Measurements from ENCODE around the gene DOK7.

Gene DOK7

DNA sequence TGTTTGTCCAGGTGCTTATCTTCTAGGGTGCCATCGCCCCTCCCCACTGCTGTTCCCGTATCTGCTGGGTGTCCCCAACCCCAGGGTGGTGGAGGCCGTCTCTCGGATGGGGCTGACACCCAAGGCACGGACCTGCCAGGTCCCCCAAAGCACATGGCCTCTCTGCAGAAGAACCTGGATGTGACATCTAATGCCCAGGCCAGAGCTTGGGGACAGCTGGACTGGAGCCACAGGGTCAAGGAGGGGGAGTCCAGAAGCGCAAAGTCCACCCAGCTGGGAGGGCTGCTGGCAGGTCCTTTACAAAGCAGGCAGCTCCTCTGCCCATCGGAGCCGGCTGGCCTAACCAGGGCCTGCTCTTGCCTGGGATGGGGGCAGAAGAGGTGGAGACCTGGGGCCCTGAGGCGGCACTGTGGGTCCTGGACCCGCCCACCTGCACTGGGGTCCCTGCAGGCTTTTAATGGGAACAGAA, 751 bp upstream of the DOK7 start:
- H3K14ac ChIP-seq (ENCODE audit: low read length) = no peak overlapping the region
- H3K36me3 ChIP-seq (replicated peaks in 1 of 2; ENCODE audit: control insufficient read depth in 2 of 2, insufficient read depth in 2 of 2, low read length in 2 of 2) = no peaks in the 10 kb centered on the region
- no peak overlapping the region for H3K4ac ChIP-seq (ENCODE audit: low read length)
- peaks cover 7 to 36% of the 10 kb centered on the region in 2 donors for H3K4me1 ChIP-seq (ENCODE audit: control insufficient read depth in 2 of 2, insufficient read depth in 1 of 2, low read depth in 1 of 2, low read length in 2 of 2)
- peak overlapping the region; percentile 85 for H2BK15ac ChIP-seq (ENCODE audit: low read length)
- no peak overlapping the region for H3K27ac ChIP-seq (replicated peaks; ENCODE audit: low read length)
- H3K4me2 ChIP-seq (ENCODE audit: insufficient read depth, low read length, poor library complexity, severe bottlenecking) = no peak overlapping the region
- no peak overlapping the region for H3K9ac ChIP-seq (ENCODE audit: low read depth, low read length, poor library complexity)
- no peak for DNase-seq (ENCODE audit: low spot score)
- no peak overlapping the region for H4K8ac ChIP-seq (ENCODE audit: low read depth, low read length)
- H2AK5ac ChIP-seq (ENCODE audit: low read depth, low read length) = peak overlapping the region; percentile 68
- H3K27me3 ChIP-seq (ENCODE audit: control insufficient read depth in 3 of 3, insufficient read depth in 3 of 3, low read depth in 1 of 3, low read length in 3 of 3) = peaks cover 0 to 58% (median 14%) of the 10 kb centered on the region in 3 experiments
- no CpG with 5 or more reads among the region's 10 CpGs for WGBS, 2 donors (ENCODE audit: extremely low coverage in 2 of 2, insufficient read length in 2 of 2, insufficient replicate concordance in 1 of 2)
- no peaks in the 10 kb centered on the region for H3K79me1 ChIP-seq (ENCODE audit: low read depth, low read length)
- no peak overlapping the region for H3K4me3 ChIP-seq (ENCODE audit: low read length in 2 of 2)
- no peak overlapping the region for H3K23ac ChIP-seq (ENCODE audit: low read depth, low read length, poor library complexity)
- H2BK5ac ChIP-seq (ENCODE audit: low read length) = no peak overlapping the region
- H4K91ac ChIP-seq (ENCODE audit: low read depth, low read length, poor library complexity) = no peak overlapping the region
- H2AFZ ChIP-seq (ENCODE audit: low read length) = no peak overlapping the region
- H2BK120ac ChIP-seq (ENCODE audit: low read depth, low read length) = peak overlapping the region; percentile 97
- peak overlapping the region; percentile 59 for H3K18ac ChIP-seq (ENCODE audit: low read length)
- H2BK12ac ChIP-seq (ENCODE audit: low read length) = peak overlapping the region; percentile 43
- peaks cover 2 to 11% of the 10 kb centered on the region in 2 donors for H3K9me3 ChIP-seq (replicated peaks in 1 of 2; ENCODE audit: control insufficient read depth in 2 of 2, insufficient read depth in 1 of 2, low read depth in 1 of 2, low read length in 2 of 2)

DNA sequence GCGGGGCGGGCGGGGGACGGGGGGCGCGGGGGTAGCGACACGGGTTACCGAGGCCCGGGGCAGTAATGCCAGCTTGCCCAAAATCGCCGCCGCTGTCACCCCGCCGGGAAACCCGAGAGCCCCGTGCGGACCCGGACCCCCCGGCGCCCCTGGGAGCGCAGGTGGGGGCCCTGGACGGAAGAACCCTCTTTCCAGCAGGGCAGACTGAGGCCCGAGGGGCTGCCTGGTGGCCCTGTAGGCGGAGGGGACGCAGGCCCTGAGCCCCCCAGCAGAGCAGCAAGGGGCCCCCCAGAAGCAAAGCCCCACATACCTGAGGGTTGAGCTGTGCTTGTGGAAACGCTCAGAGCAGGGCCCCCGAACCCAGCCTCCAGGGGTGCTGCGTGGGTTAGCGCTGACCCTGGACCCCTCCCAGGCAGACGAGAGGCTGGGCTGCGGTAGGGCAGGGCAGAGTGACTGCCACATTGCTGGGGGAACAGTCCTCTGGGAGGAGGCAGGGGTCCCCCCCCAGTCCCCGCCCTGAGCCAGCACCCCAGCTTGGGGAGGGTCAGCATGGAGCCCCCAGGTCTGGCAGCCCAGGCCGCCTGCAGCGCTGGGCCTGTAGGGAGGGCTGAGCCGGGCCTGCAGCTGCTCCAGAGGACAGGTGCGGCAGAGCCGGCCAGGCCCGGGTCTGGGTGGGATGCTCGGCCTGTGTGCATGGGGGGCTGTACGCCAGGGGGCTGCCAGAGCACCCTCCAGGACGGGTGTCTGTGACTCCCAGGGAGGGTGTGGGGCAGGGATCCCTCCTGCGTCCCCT, 646 bp downstream of the DOK7 start:
- Histone ChIP-seq H3K4me2 (ENCODE audit: insufficient read depth, low read length, poor library complexity, severe bottlenecking) (no peak overlapping the region), H4K8ac (ENCODE audit: low read depth, low read length) (no peak overlapping the region), H3K4me1 (ENCODE audit: control insufficient read depth in 2 of 2, insufficient read depth in 1 of 2, low read depth in 1 of 2, low read length in 2 of 2) (peaks cover 12 to 43% of the 10 kb centered on the region in 2 donors), H3K14ac (ENCODE audit: low read length) (peak overlapping the region; percentile 56), H2BK5ac (ENCODE audit: low read length) (peak overlapping the region; percentile 88), H3K4ac (ENCODE audit: low read length) (peak overlapping the region; percentile 53), H3K4me3 (ENCODE audit: low read length in 2 of 2) (no peak overlapping the region), H3K9me3 (replicated peaks in 1 of 2; ENCODE audit: control insufficient read depth in 2 of 2, insufficient read depth in 1 of 2, low read depth in 1 of 2, low read length in 2 of 2) (peaks cover 9 to 16% of the 10 kb centered on the region in 2 donors), H3K36me3 (replicated peaks in 1 of 2; ENCODE audit: control insufficient read depth in 2 of 2, insufficient read depth in 2 of 2, low read length in 2 of 2) (peaks cover 0 to 3% of the 10 kb centered on the region in 2 donors), H2AFZ (ENCODE audit: low read length) (no peak overlapping the region), H3K27me3 (ENCODE audit: control insufficient read depth in 3 of 3, insufficient read depth in 3 of 3, low read depth in 1 of 3, low read length in 3 of 3) (peaks cover 0 to 49% (median 18%) of the 10 kb centered on the region in 3 experiments), H2BK15ac (ENCODE audit: low read length) (peak overlapping the region; percentile 98), H2BK120ac (ENCODE audit: low read depth, low read length) (no peak overlapping the region), H3K79me1 (ENCODE audit: low read depth, low read length) (peaks cover 4% of the 10 kb centered on the region), H3K27ac (replicated peaks; ENCODE audit: low read length) (no peak overlapping the region), H3K23ac (ENCODE audit: low read depth, low read length, poor library complexity) (peak overlapping the region; percentile 60), H4K91ac (ENCODE audit: low read depth, low read length, poor library complexity) (no peak overlapping the region), H2AK5ac (ENCODE audit: low read depth, low read length) (peak overlapping the region; percentile 86), H3K18ac (ENCODE audit: low read length) (peak overlapping the region; percentile 87), H2BK12ac (ENCODE audit: low read length) (peak overlapping the region; percentile 73), H3K9ac (ENCODE audit: low read depth, low read length, poor library complexity) (peak overlapping the region; percentile 44)
- no CpG with 5 or more reads among the region's 43 CpGs for WGBS, 2 donors (ENCODE audit: extremely low coverage in 2 of 2, insufficient read length in 2 of 2, insufficient replicate concordance in 1 of 2)
- DNase-seq (ENCODE audit: low spot score) = no peak

DNA sequence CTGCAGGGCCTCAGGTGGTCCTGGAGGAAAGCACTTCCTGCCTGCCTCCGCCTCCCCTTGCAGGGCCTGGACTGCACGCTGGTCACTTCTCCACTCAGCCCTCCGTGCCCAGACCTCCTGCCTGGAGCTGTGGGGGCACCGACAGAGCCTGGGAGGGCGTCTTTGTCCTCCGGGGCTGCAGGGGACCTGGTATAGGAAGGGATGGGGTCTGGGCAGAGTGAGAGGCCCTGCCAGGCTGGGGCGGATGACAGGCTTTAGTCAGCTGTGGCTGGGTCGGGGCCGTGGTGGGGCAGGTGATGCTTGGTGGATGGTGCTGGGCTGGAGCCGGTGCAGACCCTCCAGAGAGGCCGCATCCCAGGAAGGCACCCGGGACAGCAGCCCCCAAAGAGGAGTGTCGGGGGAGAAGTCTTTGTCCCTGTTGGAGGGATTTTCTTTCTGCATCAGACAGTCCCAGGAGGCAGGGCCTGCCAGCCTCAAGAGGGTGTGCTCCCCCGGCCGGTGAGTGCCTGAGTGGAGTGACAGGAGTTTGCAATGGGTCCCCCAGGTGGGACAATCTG, 1.3 kb downstream of the DOK7 start:
- peaks cover 0 to 49% (median 20%) of the 10 kb centered on the region in 3 experiments for H3K27me3 ChIP-seq (ENCODE audit: control insufficient read depth in 3 of 3, insufficient read depth in 3 of 3, low read depth in 1 of 3, low read length in 3 of 3)
- H3K9ac ChIP-seq (ENCODE audit: low read depth, low read length, poor library complexity) = peak overlapping the region; percentile 44
- peak overlapping the region; percentile 60 for H3K23ac ChIP-seq (ENCODE audit: low read depth, low read length, poor library complexity)
- WGBS, 2 donors (ENCODE audit: extremely low coverage in 2 of 2, insufficient read length in 2 of 2, insufficient replicate concordance in 1 of 2) = no CpG with 5 or more reads among the region's 15 CpGs
- peak overlapping the region; percentile 88 for H2BK5ac ChIP-seq (ENCODE audit: low read length)
- H4K8ac ChIP-seq (ENCODE audit: low read depth, low read length) = peak overlapping the region; percentile 17
- H4K91ac ChIP-seq (ENCODE audit: low read depth, low read length, poor library complexity) = no peak overlapping the region
- peaks cover 0 to 3% of the 10 kb centered on the region in 2 donors for H3K36me3 ChIP-seq (replicated peaks in 1 of 2; ENCODE audit: control insufficient read depth in 2 of 2, insufficient read depth in 2 of 2, low read length in 2 of 2)
- no peak overlapping the region for H3K27ac ChIP-seq (replicated peaks; ENCODE audit: low read length)
- peak overlapping the region; percentile 86 for H2AK5ac ChIP-seq (ENCODE audit: low read depth, low read length)
- peaks cover 15 to 44% of the 10 kb centered on the region in 2 donors for H3K4me1 ChIP-seq (ENCODE audit: control insufficient read depth in 2 of 2, insufficient read depth in 1 of 2, low read depth in 1 of 2, low read length in 2 of 2)
- H2BK15ac ChIP-seq (ENCODE audit: low read length) = peak overlapping the region; percentile 98
- H3K79me1 ChIP-seq (ENCODE audit: low read depth, low read length) = peaks cover 6% of the 10 kb centered on the region
- peak overlapping the region; percentile 73 for H2BK12ac ChIP-seq (ENCODE audit: low read length)
- no peak for DNase-seq (ENCODE audit: low spot score)
- H2AFZ ChIP-seq (ENCODE audit: low read length) = no peak overlapping the region
- H3K4ac ChIP-seq (ENCODE audit: low read length) = peak overlapping the region; percentile 53
- peaks cover 11 to 16% of the 10 kb centered on the region in 2 donors for H3K9me3 ChIP-seq (replicated peaks in 1 of 2; ENCODE audit: control insufficient read depth in 2 of 2, insufficient read depth in 1 of 2, low read depth in 1 of 2, low read length in 2 of 2)
- H3K14ac ChIP-seq (ENCODE audit: low read length) = peak overlapping the region; percentile 56
- H2BK120ac ChIP-seq (ENCODE audit: low read depth, low read length) = no peak overlapping the region
- no peak overlapping the region for H3K4me2 ChIP-seq (ENCODE audit: insufficient read depth, low read length, poor library complexity, severe bottlenecking)
- H3K4me3 ChIP-seq (ENCODE audit: low read length in 2 of 2) = no peak overlapping the region
- H3K18ac ChIP-seq (ENCODE audit: low read length) = peak overlapping the region; percentile 87
